Caco-2 (cell line): ENCODE results near the gene SPAG17. TPM values are rescaled to one million over a fixed set of nuclear protein-coding genes. Genes with fewer than 3 reads are reported as not detected.

Experiments used
- BruUV-seq: library from RNA; stranded (reverse); fragments of 400-500 nt; replicated peaks from 2 replicates; lab custom pipeline; 2021; lab: Mats Ljungman, UMichigan
- CTCF ChIA-PET: fragments of 300-600 bp; sonication (Branson Sonifier 250); formaldehyde crosslinking; loops from one replicate; lab custom pipeline; 2022; ENCODE audit warnings: antibody characterized with exemption; lab: Charles Lee
- POLR2A ChIA-PET: fragments of 300-600 bp; sonication (Branson Sonifier 250); formaldehyde crosslinking; loops from one replicate; lab custom pipeline; 2022; ENCODE audit warnings: antibody characterized with exemption; lab: Charles Lee
- DNase-seq, 2 experiments: peaks; one replicate each; pipeline versions ENCODE4 v3.0.0 to v3.0.0-alpha.2; 2020 to 2022
- H3K27me3 ChIP-seq: replicated peaks from 2 replicates; pipeline ENCODE4 v1.6.0; 2011; ENCODE audit warnings: low read length; ENCODE audit not compliant: control insufficient read depth, insufficient read depth
- H3K36me3 ChIP-seq: 2 replicates; pipeline ENCODE4 v1.5.1; 2011; ENCODE audit warnings: low read length; ENCODE audit not compliant: control insufficient read depth, insufficient read depth
- H3K4me1 ChIP-seq: fragments of 250-450 bp; sonication (Bioruptor Pico); 2 replicates; pipeline ENCODE4 v1.5.1; 2020; ENCODE audit warnings: mild to moderate bottlenecking
- H3K4me3 ChIP-seq: 2 replicates; pipeline ENCODE4 v1.5.1; 2011; ENCODE audit warnings: low read depth, mild to moderate bottlenecking, control low read depth, low read length
- H3K9me3 ChIP-seq: fragments of 250-450 bp; sonication (Bioruptor Pico); 2 replicates; pipeline ENCODE4 v1.5.1; 2020; ENCODE audit warnings: mild to moderate bottlenecking, moderate library complexity
- H3K27ac Mint-ChIP-seq: one replicate; pipeline ENCODE4 v1.8.0; 2022; ENCODE audit warnings: mixed read lengths; ENCODE audit not compliant: unreplicated experiment
- H3K27me3 Mint-ChIP-seq: one replicate; pipeline ENCODE4 v1.8.0; 2022; ENCODE audit warnings: mixed read lengths; ENCODE audit not compliant: insufficient read depth, unreplicated experiment
- H3K36me3 Mint-ChIP-seq: one replicate; pipeline ENCODE4 v1.8.0; 2022; ENCODE audit warnings: mild to moderate bottlenecking, mixed read lengths; ENCODE audit not compliant: insufficient read depth, unreplicated experiment
- H3K4me1 Mint-ChIP-seq: one replicate; pipeline ENCODE4 v1.8.0; 2022; ENCODE audit warnings: low read depth, mixed read lengths; ENCODE audit not compliant: unreplicated experiment
- H3K4me3 Mint-ChIP-seq: one replicate; pipeline ENCODE4 v1.8.0; 2022; ENCODE audit warnings: mild to moderate bottlenecking, moderate library complexity, mixed read lengths; ENCODE audit not compliant: unreplicated experiment
- H3K9me3 Mint-ChIP-seq: one replicate; pipeline ENCODE4 v1.8.0; 2022; ENCODE audit warnings: mixed read lengths; ENCODE audit not compliant: unreplicated experiment
- intact Hi-C: fragments of 100-400 bp; cut with micrococcal nuclease; formaldehyde crosslinking; loops from one replicate; pipeline ENCODE4 v1.10.0; 2022; ENCODE audit not compliant: unreplicated experiment
- total RNA-seq: library from RNA; stranded (reverse); gene quantifications from 2 replicates; pipeline ENCODE4 v1.2.3, GENCODE V29; 2022
- TF ChIP-seq, protein P1 (sequence below), 2 experiments: fragments of 200-600 bp in 1 of 2; IDR thresholded peaks; 1 replicate in 1 of 2; 2 replicates in 1 of 2; pipeline versions ENCODE4 v1.5.1 to v1.8.0; 2011 to 2022; ENCODE audit warnings: antibody characterized with exemption in 1 of 2, control low read depth in 1 of 2, inconsistent platforms in 1 of 2, low read depth in 1 of 2, low read length in 1 of 2, mild to moderate bottlenecking in 1 of 2, moderate library complexity in 1 of 2; ENCODE audit not compliant: insufficient read depth in 1 of 2, severe bottlenecking in 1 of 2, unreplicated experiment in 1 of 2

The SPAG17 gene
- total RNA-seq, 1 experiment from 2014 or later, result not detected

DNA sequence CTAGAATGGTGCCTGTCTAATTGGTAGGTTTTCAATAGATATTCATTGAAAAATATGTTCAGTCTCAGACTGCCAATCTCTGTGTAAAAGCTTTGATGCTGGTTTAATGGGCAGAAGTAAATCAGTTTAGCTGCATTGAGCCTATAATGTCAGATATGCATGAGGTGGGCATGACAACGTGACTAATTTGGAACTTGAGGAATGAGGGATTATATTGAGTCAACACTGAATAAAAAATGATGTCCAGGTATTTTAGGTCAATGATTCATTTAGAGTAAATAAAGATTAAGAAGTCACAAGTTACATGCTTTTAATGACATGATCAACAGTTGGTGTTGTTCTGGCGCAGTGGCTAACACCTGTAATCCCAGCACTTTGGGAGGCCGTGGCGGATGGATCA lies 252.5 kb downstream of the SPAG17 start:
- no peak overlapping the region for H3K27ac Mint-ChIP-seq
- no TSS peak for BruUV-seq
- Histone ChIP-seq H3K27me3 (no peaks in the 10 kb centered on the region), H3K9me3 (no peaks in the 10 kb centered on the region), H3K4me1 (0 out of 2 replicates have a peak, but pooled peaks cover 4% of the 10 kb centered on the region), H3K36me3 (no peaks in the 10 kb centered on the region), H3K4me3 (no peak overlapping the region)
- peaks cover 6% of the 10 kb centered on the region for H3K36me3 Mint-ChIP-seq
- CTCF ChIA-PET, result no interaction called here
- TF ChIP-seq, protein P1, sequence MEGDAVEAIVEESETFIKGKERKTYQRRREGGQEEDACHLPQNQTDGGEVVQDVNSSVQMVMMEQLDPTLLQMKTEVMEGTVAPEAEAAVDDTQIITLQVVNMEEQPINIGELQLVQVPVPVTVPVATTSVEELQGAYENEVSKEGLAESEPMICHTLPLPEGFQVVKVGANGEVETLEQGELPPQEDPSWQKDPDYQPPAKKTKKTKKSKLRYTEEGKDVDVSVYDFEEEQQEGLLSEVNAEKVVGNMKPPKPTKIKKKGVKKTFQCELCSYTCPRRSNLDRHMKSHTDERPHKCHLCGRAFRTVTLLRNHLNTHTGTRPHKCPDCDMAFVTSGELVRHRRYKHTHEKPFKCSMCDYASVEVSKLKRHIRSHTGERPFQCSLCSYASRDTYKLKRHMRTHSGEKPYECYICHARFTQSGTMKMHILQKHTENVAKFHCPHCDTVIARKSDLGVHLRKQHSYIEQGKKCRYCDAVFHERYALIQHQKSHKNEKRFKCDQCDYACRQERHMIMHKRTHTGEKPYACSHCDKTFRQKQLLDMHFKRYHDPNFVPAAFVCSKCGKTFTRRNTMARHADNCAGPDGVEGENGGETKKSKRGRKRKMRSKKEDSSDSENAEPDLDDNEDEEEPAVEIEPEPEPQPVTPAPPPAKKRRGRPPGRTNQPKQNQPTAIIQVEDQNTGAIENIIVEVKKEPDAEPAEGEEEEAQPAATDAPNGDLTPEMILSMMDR (IDR thresholded peaks at IDR 0.05; ENCODE audit: insufficient read depth in 1 of 2, low read depth in 1 of 2, low read length in 1 of 2, severe bottlenecking in 1 of 2, unreplicated experiment in 1 of 2), result no peak
- no peak for DNase-seq
- no peaks in the 10 kb centered on the region for H3K9me3 Mint-ChIP-seq
- no peaks in the 10 kb centered on the region for H3K27me3 Mint-ChIP-seq
- POLR2A ChIA-PET, result no interaction called here
- intact Hi-C loops, result no loop called here
- no peak overlapping the region for H3K4me3 Mint-ChIP-seq
- peaks cover 10% of the 10 kb centered on the region for H3K4me1 Mint-ChIP-seq

DNA sequence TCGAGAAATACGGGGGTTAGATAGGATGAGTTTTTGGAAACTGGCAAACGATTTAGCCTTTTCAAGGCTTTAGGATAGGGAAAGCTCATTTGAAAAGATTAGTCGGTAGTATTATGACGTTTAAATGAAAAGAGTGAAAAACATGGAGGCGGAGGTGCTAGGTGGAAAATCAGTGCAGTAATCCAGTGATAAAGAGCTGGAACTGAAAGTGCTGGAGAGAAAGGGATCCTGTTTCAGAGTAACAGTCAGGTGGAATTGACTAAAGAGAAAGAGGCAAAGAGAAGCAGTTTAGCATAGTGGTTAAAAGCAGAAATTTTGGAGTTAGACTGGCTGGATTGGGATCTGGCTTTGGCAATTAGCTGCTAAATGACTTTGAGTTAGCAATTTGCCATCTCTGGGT lies 254.5 kb downstream of the SPAG17 start:
- POLR2A ChIA-PET, result no interaction called here

DNA sequence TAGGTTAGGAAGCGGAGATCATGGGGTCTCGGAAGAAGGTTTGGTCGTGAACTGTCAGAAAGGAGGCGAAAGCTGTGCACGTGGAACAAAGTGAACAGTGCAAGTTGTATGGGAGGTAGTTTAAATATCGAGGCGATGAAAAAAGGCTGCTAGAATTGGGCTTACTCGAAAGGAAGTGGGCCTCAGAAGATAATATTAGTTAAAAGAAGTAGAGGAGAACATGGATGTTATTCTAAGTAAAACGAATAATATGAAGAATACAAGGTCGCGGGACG lies 254.9 kb downstream of the SPAG17 start:
- H3K36me3 ChIP-seq, result no peaks in the 10 kb centered on the region
- TSS peak; percentile 56 for BruUV-seq
- CTCF ChIA-PET, result no interaction called here
- Mint-ChIP-seq H3K27me3 (no peaks in the 10 kb centered on the region), H3K4me3 (peak overlapping the region; percentile 97), H3K27ac (peak overlapping the region; percentile 98), H3K4me1 (peaks cover 10% of the 10 kb centered on the region), H3K36me3 (peaks cover 6% of the 10 kb centered on the region), H3K9me3 (no peaks in the 10 kb centered on the region)
- DNase-seq, result no peak
- TF ChIP-seq, protein P1 (IDR thresholded peaks at IDR 0.05; ENCODE audit: insufficient read depth in 1 of 2, low read depth in 1 of 2, low read length in 1 of 2, severe bottlenecking in 1 of 2, unreplicated experiment in 1 of 2), result no peak
- no peaks in the 10 kb centered on the region for H3K27me3 ChIP-seq
- peak overlapping the region; percentile 70 for H3K4me3 ChIP-seq
- no peaks in the 10 kb centered on the region for H3K9me3 ChIP-seq
- POLR2A ChIA-PET, result no interaction called here
- H3K4me1 ChIP-seq, result 0 out of 2 replicates have a peak, but pooled peaks cover 4% of the 10 kb centered on the region
- intact Hi-C loops, result no loop called here

More for the DNA sequence above, 254.5 kb downstream of the SPAG17 start:
- no peaks in the 10 kb centered on the region for H3K9me3 Mint-ChIP-seq
- H3K27ac Mint-ChIP-seq, result peak overlapping the region; percentile 98
- TF ChIP-seq, protein P1 (IDR thresholded peaks at IDR 0.05; ENCODE audit: insufficient read depth in 1 of 2, low read depth in 1 of 2, low read length in 1 of 2, severe bottlenecking in 1 of 2, unreplicated experiment in 1 of 2), result no peak
- peak overlapping the region; percentile 97 for H3K4me3 Mint-ChIP-seq
- H3K36me3 Mint-ChIP-seq, result peaks cover 6% of the 10 kb centered on the region
- no peak for DNase-seq
- Histone ChIP-seq H3K4me3 (peak overlapping the region; percentile 70), H3K4me1 (0 out of 2 replicates have a peak, but pooled peaks cover 4% of the 10 kb centered on the region), H3K9me3 (no peaks in the 10 kb centered on the region), H3K36me3 (no peaks in the 10 kb centered on the region), H3K27me3 (no peaks in the 10 kb centered on the region)
- peaks cover 10% of the 10 kb centered on the region for H3K4me1 Mint-ChIP-seq
- H3K27me3 Mint-ChIP-seq, result no peaks in the 10 kb centered on the region
- no TSS peak for BruUV-seq
- CTCF ChIA-PET, result no interaction called here
- intact Hi-C loops, result no loop called here
